Stomach (tissue), 4 donors: ENCODE results near the gene COG3.

Experiments used
- CTCF ChIP-seq, 7 experiments: fragments of 450-650 bp in 4 of 7; fragments of 200-600 bp in 3 of 7; sonication (generic) in 3 of 7; IDR thresholded peaks; one replicate each; pipeline ENCODE4 v1.5.1; 2016 to 2019; ENCODE audit warnings: antibody characterized with exemption in 7 of 7, control low read depth in 2 of 7, mild to moderate bottlenecking in 1 of 7
- EP300 ChIP-seq: sonication (generic); formaldehyde crosslinking; IDR thresholded peaks from one replicate; pipeline ENCODE4 v1.6.1; 2017; ENCODE audit warnings: antibody characterized with exemption
- POLR2AphosphoS5 ChIP-seq, 3 donors: sonication (generic); formaldehyde crosslinking; IDR thresholded peaks; one replicate each; pipeline ENCODE4 v1.6.1; 2016; ENCODE audit warnings: antibody characterized with exemption in 3 of 3

- TF ChIP-seq POLR2AphosphoS5 (IDR thresholded peaks at IDR 0.05) (no peak), EP300 (no peak), CTCF (IDR thresholded peaks at IDR 0.05) (no peak)
These were observed 16.9 kb downstream of the COG3 start for GRCh38 chr13:45481688-45482087.
